Panc1 (cell line): ENCODE results near the gene CALCOCO2. TPM values are rescaled to one million over a fixed set of nuclear protein-coding genes. Genes with fewer than 3 reads are reported as not detected.

Experiments
- ATAC-seq: fragments of 200-7000 bp; cut with Tn5 transposase; 2 replicates; pipeline ENCODE4 v1.9.1; 2020; ENCODE audit warnings: mild to moderate bottlenecking, moderate library complexity
- BruUV-seq: library from RNA; stranded (reverse); fragments of 400-500 nt; replicated peaks from 2 replicates; lab custom pipeline; 2021; lab: Mats Ljungman, UMichigan
- CTCF ChIA-PET: fragments of 300-600 bp; sonication (Branson Sonifier 250); formaldehyde crosslinking; loops from one replicate; lab custom pipeline; 2022; ENCODE audit warnings: antibody characterized with exemption; lab: Charles Lee
- POLR2A ChIA-PET: fragments of 300-600 bp; sonication (Branson Sonifier 250); formaldehyde crosslinking; loops from one replicate; lab custom pipeline; 2022; ENCODE audit warnings: antibody characterized with exemption; lab: Charles Lee
- DNase-seq: peaks from one replicate; pipeline ENCODE4 v3.0.0-alpha.2; 2010; ENCODE audit warnings: low read depth, low spot score
- H3K27ac ChIP-seq: 2 replicates; pipeline ENCODE4 v1.5.1; 2011; ENCODE audit warnings: mild to moderate bottlenecking, low read length, inconsistent platforms
- H3K27me3 ChIP-seq: fragments of 200-500 bp; sonication (Bioruptor generic); 2 replicates; pipeline ENCODE4 v1.6.0; 2014; ENCODE audit warnings: low read length, inconsistent platforms; ENCODE audit not compliant: control insufficient read depth, insufficient read depth
- H3K36me3 ChIP-seq: fragments of 200-500 bp; sonication (Bioruptor generic); 2 replicates; pipeline ENCODE4 v1.5.1; 2014; ENCODE audit warnings: inconsistent platforms, mild to moderate bottlenecking, low read length, moderate library complexity; ENCODE audit not compliant: control insufficient read depth, insufficient read depth
- H3K4me1 ChIP-seq: 2 replicates; pipeline ENCODE4 v1.5.1; 2011; ENCODE audit warnings: inconsistent platforms, mild to moderate bottlenecking, low read length, moderate library complexity; ENCODE audit not compliant: control insufficient read depth, insufficient read depth
- H3K4me3 ChIP-seq, 2 experiments: 2 replicates each; pipeline ENCODE4 v1.5.1; 2011 to 2012; ENCODE audit warnings: low read depth in 2 of 2, low read length in 2 of 2, mild to moderate bottlenecking in 2 of 2, inconsistent platforms in 1 of 2, moderate library complexity in 1 of 2
- H3K9me3 ChIP-seq: fragments of 200-500 bp; sonication (Bioruptor generic); 2 replicates; pipeline ENCODE4 v1.5.1; 2014; ENCODE audit warnings: low read depth, mild to moderate bottlenecking, inconsistent platforms, low read length, moderate library complexity; ENCODE audit not compliant: control insufficient read depth, insufficient read depth
- CTCF ChIP-seq: fragments of 450-650 bp; IDR thresholded peaks from 2 replicates; pipeline ENCODE4 v1.5.1; 2017; ENCODE audit warnings: mild to moderate bottlenecking
- POLR2AphosphoS5 ChIP-seq: IDR thresholded peaks from 2 replicates; pipeline ENCODE4 v1.6.1; 2012; ENCODE audit warnings: mild to moderate bottlenecking, low read depth, low read length, moderate library complexity
- SIN3A ChIP-seq: IDR thresholded peaks from 2 replicates; pipeline ENCODE4 v1.6.1; 2012; ENCODE audit warnings: low read depth, mild to moderate bottlenecking, low read length, moderate library complexity, borderline replicate concordance; ENCODE audit not compliant: insufficient read depth
- TCF7L2 ChIP-seq: IDR thresholded peaks from 2 replicates; pipeline ENCODE4 v1.6.1; 2011; ENCODE audit warnings: mild to moderate bottlenecking, low read depth, low read length, inconsistent platforms
- in situ Hi-C: cut with HindIII; loops from 2 replicates; pipeline ENCODE4 v1.10.0; 2016; ENCODE audit warnings: low sequenced_read_pairs, low pct_unique_long_range_greater_than_20kb
- intact Hi-C: fragments of 100-400 bp; cut with micrococcal nuclease; formaldehyde crosslinking; loops from one replicate; pipeline ENCODE4 v1.10.0; 2022; ENCODE audit not compliant: unreplicated experiment
- total RNA-seq: library from RNA; stranded (reverse); gene quantifications from one replicate; pipeline ENCODE4 v1.2.1, GENCODE V29; 2021; ENCODE audit not compliant: unreplicated experiment
- TF ChIP-seq, protein P1 (sequence below), 2 experiments: IDR thresholded peaks; 2 replicates each; pipeline ENCODE4 v1.6.1; 2011 to 2012; ENCODE audit warnings: low read depth in 2 of 2, control low read depth in 1 of 2, low read length in 1 of 2, mild to moderate bottlenecking in 1 of 2, moderate library complexity in 1 of 2; ENCODE audit not compliant: insufficient read depth in 1 of 2

CALCOCO2 gene
- total RNA-seq, 1 experiment from 2014 or later = 282 TPM

- no TSS peak for BruUV-seq
- ATAC-seq = no peak
- in situ Hi-C loops (no loop called here), intact Hi-C loops (no loop called here)
- no peaks in the 10 kb centered on the region for H3K27me3 ChIP-seq
- no peak overlapping the region for H3K27ac ChIP-seq
- peaks cover 38% of the 10 kb centered on the region for H3K36me3 ChIP-seq
- TF ChIP-seq, protein P1, sequence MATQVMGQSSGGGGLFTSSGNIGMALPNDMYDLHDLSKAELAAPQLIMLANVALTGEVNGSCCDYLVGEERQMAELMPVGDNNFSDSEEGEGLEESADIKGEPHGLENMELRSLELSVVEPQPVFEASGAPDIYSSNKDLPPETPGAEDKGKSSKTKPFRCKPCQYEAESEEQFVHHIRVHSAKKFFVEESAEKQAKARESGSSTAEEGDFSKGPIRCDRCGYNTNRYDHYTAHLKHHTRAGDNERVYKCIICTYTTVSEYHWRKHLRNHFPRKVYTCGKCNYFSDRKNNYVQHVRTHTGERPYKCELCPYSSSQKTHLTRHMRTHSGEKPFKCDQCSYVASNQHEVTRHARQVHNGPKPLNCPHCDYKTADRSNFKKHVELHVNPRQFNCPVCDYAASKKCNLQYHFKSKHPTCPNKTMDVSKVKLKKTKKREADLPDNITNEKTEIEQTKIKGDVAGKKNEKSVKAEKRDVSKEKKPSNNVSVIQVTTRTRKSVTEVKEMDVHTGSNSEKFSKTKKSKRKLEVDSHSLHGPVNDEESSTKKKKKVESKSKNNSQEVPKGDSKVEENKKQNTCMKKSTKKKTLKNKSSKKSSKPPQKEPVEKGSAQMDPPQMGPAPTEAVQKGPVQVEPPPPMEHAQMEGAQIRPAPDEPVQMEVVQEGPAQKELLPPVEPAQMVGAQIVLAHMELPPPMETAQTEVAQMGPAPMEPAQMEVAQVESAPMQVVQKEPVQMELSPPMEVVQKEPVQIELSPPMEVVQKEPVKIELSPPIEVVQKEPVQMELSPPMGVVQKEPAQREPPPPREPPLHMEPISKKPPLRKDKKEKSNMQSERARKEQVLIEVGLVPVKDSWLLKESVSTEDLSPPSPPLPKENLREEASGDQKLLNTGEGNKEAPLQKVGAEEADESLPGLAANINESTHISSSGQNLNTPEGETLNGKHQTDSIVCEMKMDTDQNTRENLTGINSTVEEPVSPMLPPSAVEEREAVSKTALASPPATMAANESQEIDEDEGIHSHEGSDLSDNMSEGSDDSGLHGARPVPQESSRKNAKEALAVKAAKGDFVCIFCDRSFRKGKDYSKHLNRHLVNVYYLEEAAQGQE (IDR thresholded peaks at IDR 0.05; ENCODE audit: insufficient read depth in 1 of 2, low read depth in 2 of 2, low read length in 1 of 2) = no peak
- TF ChIP-seq TCF7L2 (no peak), CTCF (no peak), POLR2AphosphoS5 (no peak), SIN3A (no peak)
- ChIA-PET POLR2A (no interaction called here), CTCF (interaction anchor here (0.6 to 0.9 kb wide), 3 partner anchors 28 to 127 kb away, joined by 3 to 4 read pairs (median 3); no protein-coding TSS in a partner anchor)
- no peaks in the 10 kb centered on the region for H3K4me1 ChIP-seq
- no peak for DNase-seq
- H3K4me3 ChIP-seq = no peak overlapping the region
- no peaks in the 10 kb centered on the region for H3K9me3 ChIP-seq
These were observed 20.0 kb downstream of the CALCOCO2 start for GRCh38 chr17:48850792-48851323.

GRCh38 chr17:48854774-48855476, 24.1 kb downstream of the CALCOCO2 start:
- in situ Hi-C loops = no loop called here
- TSS peak; percentile 36 for BruUV-seq
- CTCF ChIA-PET = interaction anchor here (0.7 to 1.6 kb wide), 2 partner anchors 24 to 196 kb away, joined by 4 read pairs; no protein-coding TSS in a partner anchor
- intact Hi-C loops = no loop called here
- no peak for TF ChIP-seq TCF7L2
- no peak for TF ChIP-seq CTCF
- no peak for TF ChIP-seq SIN3A
- no peak for TF ChIP-seq POLR2AphosphoS5
- TF ChIP-seq, protein P1 (IDR thresholded peaks at IDR 0.05; ENCODE audit: insufficient read depth in 1 of 2, low read depth in 2 of 2, low read length in 1 of 2) = no peak
- H3K36me3 ChIP-seq = peaks cover 24% of the 10 kb centered on the region
- no peak overlapping the region for H3K4me3 ChIP-seq
- POLR2A ChIA-PET = interaction anchor here (1.0 kb wide), 1 partner anchor 13 kb away, joined by 3 read pairs; no protein-coding TSS in a partner anchor
- no peaks in the 10 kb centered on the region for H3K9me3 ChIP-seq
- H3K27me3 ChIP-seq = no peaks in the 10 kb centered on the region
- H3K4me1 ChIP-seq = no peaks in the 10 kb centered on the region
- DNase-seq (no peak), ATAC-seq (no peak; the same call in 1 of the 2 replicates)
- H3K27ac ChIP-seq = no peak overlapping the region
